T follicular helper cell (primary cell): Measurements from ENCODE around the gene SSR4.
A peak's percentile ranks its signal among the peaks of the same experiment; 100 is the strongest.
"Not testable (repeated sequence)": the region's sequence is repeated elsewhere in the genome, so short reads cannot be mapped to it uniquely, and the experiment has no call there.

Experiments
- DNase-seq: peaks from one replicate; pipeline ENCODE4 v3.0.0-alpha.2; 2020; ENCODE audit warnings: low read depth

The SSR4 gene

GRCh38 chrX:153804100-153804595, 9.7 kb downstream of the SSR4 start:
- DNase-seq = no peak

GRCh38 chrX:153804621-153805020, 10.2 kb downstream of the SSR4 start:
- DNase-seq = no peak

- no peak for DNase-seq
These were observed 11.0 kb downstream of the SSR4 start for GRCh38 chrX:153805436-153805835.

GRCh38 chrX:153806999-153807575, 12.6 kb downstream of the SSR4 start:
- DNase-seq = no peak

- DNase-seq = no peak
These were observed 13.5 kb downstream of the SSR4 start for GRCh38 chrX:153807976-153808375.

- no peak for DNase-seq
These were observed 17.8 kb downstream of the SSR4 start for GRCh38 chrX:153812220-153812619.

GRCh38 chrX:153813161-153813560, 18.7 kb downstream of the SSR4 start:
- no peak for DNase-seq

GRCh38 chrX:153814591-153815315, 20.3 kb downstream of the SSR4 start:
- DNase-seq = no peak

- no peak for DNase-seq
These were observed 22.6 kb downstream of the SSR4 start for GRCh38 chrX:153816831-153817690.

GRCh38 chrX:153818064-153818463, 23.6 kb downstream of the SSR4 start:
- DNase-seq = not testable (repeated sequence)

GRCh38 chrX:153818571-153819383, 24.3 kb downstream of the SSR4 start:
- DNase-seq = peak; percentile 32

GRCh38 chrX:153819384-153820040, 25.0 kb downstream of the SSR4 start:
- DNase-seq = no peak

- DNase-seq = no peak
These were observed 26.1 kb downstream of the SSR4 start for GRCh38 chrX:153820601-153821000.

- no peak for DNase-seq
These were observed 26.6 kb downstream of the SSR4 start for GRCh38 chrX:153821066-153821465.

- no peak for DNase-seq
These were observed 29.9 kb downstream of the SSR4 start for GRCh38 chrX:153824348-153824747.

GRCh38 chrX:153825042-153825441, 30.6 kb downstream of the SSR4 start:
- no peak for DNase-seq

GRCh38 chrX:153827016-153827415, 32.5 kb downstream of the SSR4 start:
- DNase-seq = no peak

- DNase-seq = no peak
These were observed 33.4 kb downstream of the SSR4 start for GRCh38 chrX:153827903-153828302.

GRCh38 chrX:153828308-153828707, 33.8 kb downstream of the SSR4 start:
- DNase-seq = no peak

GRCh38 chrX:153828723-153829548, 34.5 kb downstream of the SSR4 start:
- no peak for DNase-seq

- no peak for DNase-seq
These were observed 35.0 kb downstream of the SSR4 start for GRCh38 chrX:153829549-153829798.
